GM21381 (cell line): ENCODE results near the gene KCNJ14.

Experiments
- ATAC-seq: cut with Tn5 transposase; IDR thresholded peaks from one replicate; pipeline ENCODE4 v1.9.1; 2021; ENCODE audit warnings: mild to moderate bottlenecking, moderate library complexity; ENCODE audit not compliant: unreplicated experiment

KCNJ14 gene

DNA sequence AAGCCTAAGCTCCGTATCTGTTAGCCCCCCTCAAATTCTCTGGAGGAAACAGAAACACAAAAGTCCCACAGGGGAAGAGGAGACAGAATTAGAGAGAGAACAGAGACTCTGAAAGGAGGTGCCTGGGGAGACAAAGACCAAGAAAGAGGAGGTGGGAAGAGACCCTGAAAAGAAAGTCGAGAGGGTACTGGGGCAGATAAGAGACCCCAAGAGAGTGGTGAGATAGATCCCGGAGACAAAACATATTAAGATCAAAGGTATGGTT is 10.5 kb upstream of the KCNJ14 start:
- no peak for ATAC-seq

DNA sequence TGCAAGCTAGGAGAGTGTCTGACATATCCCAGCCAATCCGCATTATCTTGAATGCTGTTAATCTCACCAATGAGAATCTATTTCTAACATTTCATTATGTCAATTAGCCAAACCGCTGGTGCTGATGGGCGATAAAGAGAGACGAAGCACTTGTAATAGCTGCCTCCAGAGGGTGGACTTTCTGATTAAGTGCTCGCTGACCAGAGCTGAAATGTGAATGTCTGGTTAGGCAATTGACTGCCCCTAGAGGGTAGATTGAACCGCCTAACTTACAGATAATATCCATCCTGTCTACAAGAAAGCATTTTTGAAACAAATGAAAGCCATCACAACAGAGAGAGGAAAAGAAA is 10.1 kb upstream of the KCNJ14 start:
- peak; percentile 12 for ATAC-seq

DNA sequence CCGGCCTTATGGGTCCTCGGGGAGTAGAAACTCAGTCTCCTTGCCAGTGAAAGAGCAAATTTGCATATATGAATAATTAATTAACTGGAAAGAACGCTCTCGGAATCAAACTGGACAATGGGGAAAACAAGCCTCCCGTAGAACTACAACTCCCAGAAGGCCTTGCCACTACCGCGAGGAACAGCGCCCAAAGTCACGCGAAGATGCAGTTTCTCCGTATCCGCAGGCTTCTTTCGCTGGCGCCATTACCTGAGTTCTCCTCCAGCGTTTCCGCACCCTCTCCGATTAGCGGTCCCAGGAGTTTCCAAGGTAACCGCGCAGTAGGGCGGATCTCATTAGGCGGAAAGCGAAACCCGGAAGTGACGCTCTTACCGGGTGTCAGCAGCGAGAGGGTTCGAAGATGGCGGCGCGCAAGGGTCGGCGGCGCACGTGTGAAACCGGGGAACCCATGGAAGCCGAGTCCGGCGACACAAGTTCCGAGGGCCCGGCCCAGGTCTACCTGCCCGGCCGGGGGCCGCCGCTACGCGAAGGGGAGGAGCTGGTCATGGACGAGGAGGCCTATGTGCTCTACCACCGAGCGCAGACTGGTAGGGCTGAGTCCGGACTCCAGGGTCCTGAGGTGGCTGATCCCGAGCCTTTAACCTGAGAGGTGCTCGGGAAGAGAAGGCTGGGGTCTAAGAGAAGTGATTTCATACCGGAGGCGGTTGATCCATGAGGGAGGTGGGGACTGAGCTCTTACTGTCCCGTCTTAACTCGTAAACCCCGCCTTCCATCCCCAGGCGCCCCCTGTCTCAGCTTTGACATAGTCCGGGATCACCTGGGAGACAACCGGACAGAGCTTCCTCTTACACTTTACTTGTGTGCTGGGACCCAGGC is 9.5 kb upstream of the KCNJ14 start, which contains the start of gene GRWD1:
GRWD1 (plus strand) TSS at position 378 of the 876 bp plus-strand sequence; CDS start at position 401, 23 bp downstream.
- ATAC-seq: peak; percentile 83

DNA sequence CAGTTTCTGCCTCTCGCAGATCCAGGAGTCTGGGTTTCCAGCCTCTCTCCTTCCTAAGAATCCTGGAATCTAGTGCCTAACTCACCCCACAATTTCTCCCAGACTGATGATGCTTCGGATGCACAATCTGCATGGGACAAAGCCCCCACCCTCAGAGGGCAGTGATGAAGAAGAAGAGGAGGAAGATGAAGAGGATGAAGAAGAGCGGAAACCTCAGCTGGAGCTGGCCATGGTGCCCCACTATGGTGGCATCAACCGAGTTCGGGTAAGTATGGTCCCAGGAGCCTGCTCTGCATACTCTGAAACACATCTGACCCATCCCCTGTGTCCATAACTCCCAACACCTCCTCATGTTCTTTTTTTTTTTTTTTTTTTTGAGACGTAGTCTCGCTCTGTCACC is 8.8 kb upstream of the KCNJ14 start:
- ATAC-seq: no peak

DNA sequence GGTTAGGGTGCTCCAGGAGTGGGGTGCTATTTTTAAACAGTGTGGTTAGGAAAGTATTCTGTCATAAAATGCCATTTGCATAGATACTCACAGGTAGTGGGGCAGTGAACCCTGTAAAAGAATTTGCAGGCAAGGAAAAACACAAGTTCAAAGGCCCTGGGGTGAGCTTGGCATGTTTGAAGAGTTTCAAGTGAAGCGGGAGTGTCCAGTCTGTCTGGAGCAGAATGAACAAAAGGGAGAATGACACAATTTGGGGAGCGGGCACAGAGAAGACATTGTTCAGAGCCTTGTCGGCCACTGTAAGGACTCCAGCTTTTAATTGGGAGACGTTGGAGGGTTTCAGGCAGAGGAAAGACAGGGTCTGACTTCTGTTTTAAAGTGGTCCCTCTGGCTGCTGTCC is 6.8 kb upstream of the KCNJ14 start:
- ATAC-seq: no peak

DNA sequence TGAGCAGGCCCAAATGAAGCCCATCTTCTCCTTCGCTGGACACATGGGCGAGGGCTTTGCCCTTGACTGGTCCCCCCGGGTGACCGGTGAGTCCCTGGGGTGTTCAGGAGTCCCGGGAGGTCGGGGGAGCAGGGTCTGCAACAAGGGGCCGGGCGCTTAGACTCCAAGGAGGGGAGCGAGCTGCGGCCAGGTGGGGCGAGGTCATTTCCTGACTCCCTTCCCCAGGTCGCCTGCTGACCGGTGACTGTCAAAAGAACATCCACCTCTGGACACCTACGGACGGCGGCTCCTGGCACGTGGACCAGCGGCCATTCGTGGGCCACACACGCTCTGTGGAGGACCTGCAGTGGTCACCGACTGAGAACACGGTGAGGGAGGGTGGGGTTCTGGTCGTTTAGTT is 4.9 kb upstream of the KCNJ14 start:
- ATAC-seq: no peak

DNA sequence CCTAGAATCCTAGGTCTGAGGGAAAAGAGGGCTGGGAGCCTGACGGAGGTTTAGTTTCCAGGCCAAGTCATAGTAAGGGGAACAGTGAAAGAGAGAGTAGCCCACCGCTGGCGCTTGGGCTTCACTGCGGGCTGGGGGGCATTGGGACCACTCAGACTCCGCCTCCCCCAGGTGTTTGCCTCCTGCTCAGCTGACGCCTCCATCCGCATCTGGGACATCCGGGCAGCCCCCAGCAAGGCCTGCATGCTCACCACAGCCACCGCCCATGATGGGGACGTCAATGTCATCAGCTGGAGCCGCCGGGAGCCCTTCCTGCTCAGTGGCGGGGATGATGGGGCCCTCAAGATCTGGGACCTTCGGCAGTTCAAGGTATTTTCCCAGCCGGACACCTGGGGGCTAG is 4.5 kb upstream of the KCNJ14 start:
- ATAC-seq: no peak

DNA sequence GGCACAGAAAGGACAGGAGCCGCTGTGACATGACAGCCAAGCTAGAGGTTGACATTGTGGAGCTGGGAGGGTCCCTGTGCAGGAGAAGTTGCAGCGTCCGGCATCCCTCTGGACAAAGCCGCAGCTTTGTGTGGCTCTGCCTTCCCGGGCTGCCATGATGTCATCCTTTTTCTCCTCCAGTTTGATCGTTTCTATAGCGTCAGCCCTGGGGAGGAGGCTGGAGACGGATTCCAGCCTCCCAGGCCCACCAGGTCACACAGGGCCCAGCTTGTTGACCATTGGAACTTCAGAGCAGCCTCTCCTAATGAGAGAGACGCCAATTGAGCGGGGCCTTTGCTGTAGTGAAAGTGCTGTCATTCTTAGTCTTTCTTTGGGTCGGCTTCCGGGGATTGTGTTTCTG is 3.8 kb upstream of the KCNJ14 start:
- no peak for ATAC-seq

DNA sequence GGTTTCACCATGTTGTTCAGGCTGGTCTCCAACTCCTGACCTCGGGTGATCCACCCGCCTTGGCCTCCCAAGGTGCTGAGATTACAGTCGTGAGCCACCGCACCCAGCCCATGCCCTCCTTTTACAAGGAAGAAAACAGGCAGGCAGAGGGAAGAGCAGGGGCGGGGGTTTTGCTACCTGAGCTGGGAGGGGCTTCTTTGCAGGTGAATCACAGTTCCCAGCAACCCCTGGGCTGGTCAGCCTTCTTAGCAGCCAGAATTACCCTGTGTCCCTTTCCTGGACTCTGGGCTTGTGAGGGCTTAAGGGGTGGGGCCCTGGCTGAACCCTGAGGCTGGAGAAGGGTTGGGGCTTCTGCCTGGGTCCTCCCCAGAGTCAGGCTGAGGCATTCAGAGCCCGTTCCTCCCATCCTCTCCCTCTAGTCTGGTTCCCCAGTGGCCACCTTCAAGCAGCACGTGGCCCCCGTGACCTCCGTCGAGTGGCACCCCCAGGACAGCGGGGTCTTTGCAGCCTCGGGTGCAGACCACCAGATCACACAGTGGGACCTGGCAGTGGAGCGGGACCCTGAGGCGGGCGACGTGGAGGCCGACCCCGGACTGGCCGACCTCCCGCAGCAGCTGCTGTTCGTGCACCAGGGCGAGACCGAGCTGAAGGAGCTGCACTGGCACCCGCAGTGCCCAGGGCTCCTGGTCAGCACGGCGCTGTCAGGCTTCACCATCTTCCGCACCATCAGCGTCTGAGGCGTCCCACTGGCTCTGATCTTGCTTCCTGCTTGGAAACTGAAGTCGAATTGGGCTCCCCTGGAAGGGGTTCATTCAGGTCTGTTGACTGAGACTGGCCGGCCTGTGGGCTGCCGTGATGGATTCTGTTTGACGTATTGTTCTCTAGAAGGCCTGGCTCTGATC is 2.8 kb upstream of the KCNJ14 start:
- ATAC-seq: no peak

DNA sequence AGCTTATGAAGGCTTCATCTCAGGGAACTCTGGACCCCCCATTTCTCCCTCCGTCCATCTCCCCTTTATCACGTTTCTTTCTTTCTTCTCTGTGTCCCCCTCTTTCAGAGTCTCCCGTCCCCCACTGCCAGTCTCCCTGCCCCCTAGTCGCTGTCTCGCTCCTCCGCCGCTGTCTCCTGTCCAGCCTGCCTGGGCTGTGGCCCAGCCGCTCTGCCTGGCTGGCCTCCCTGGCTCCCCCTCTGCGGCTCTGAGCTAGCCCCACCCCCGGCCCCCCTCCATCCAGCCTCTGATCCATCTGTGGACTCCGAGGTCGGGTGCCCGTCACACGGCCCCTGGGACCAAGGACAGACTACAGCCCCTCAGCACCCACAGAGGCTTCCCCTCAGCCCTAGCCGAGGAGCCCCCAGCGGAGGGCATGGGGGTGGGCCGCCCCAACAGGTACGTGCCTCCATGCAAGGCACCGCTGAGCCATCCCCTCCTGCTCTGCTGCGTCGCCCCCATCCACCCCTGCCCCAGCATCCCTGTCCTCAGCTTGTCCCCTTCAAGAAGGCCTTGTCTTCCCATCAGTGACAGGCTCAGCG is 1.1 kb upstream of the KCNJ14 start:
- ATAC-seq: no peak

DNA sequence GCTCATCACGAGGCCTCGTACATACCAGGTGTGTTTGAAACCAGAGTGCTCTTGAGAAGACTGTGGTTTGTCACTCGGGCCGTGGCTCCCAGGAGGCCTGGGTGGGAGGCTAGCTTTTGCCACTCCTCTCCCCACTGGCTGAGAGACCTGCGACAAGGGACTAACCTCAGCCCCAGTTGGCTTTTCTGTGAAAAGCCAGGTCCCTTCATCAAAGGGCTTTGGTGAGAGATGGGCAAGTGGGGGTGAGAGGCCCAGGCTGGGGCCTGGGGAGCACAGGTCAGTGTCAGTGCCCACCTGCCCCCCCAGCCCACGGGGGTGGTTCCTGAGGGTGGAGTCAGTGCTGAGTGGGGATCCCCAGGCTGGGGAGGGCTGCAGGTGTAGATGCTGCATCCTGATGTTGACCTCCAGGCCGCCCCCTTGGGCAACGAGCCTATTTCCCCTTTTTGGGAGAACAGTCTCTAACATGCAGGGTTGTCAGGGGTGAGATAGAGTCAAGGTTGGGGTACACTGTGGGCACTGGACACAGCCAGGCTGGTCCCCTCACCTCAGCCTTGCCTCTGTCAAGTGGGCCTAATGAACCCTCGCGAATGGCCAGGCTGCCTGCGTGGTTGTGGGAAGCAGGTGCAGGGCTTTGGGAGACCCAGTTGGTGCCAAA is 661 bp downstream of the KCNJ14 start:
- ATAC-seq: no peak

DNA sequence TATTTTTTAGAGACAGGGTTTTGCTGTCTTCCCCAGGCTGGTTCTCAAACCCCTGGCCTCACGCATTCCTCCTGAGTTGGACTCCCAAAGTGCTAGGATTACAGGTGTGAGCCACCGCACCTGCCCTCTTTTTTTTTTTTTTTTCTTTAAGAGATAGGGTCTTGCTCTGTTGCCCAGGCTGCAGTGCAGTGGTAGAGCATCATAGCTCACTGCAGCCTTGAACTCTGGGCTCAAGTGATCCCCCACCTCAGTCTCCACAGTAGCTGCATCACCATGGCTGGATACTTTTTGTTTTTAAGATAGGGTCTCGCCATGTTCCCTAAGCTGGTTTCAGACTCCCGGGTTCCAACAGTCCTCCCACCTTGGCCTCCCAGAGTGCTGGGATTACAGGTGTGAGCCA is 1.5 kb downstream of the KCNJ14 start:
- no peak for ATAC-seq

DNA sequence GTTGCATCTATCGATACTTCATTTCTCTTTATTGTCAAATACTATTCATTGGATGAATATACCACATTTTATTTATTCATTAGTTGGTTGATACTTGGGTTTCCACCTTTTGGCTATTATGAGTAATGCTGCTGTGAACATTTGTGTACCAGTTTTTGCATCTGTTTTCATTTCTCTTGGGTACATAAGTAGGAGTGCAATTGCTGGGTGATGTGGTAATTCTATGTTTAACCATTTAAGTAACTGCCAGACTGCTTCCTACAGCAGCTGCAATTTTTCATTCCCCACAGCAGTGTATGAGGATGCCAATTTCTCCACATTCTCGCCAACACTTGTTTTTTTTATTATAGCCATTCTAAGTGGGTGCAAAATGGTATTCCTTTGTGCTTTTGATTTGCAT is 2.6 kb downstream of the KCNJ14 start:
- no peak for ATAC-seq

DNA sequence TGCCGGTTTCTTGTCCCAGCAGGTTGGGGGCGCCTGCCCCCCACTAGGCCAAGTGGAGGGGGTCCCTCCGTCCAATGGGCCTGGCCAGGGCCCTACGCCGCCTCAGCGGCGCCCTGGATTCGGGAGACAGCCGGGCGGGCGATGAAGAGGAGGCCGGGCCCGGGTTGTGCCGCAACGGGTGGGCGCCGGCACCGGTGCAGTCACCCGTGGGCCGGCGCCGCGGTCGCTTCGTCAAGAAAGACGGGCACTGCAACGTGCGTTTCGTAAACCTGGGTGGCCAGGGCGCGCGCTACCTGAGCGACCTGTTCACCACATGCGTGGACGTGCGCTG is 6.2 kb downstream of the KCNJ14 start:
- no peak for ATAC-seq

DNA sequence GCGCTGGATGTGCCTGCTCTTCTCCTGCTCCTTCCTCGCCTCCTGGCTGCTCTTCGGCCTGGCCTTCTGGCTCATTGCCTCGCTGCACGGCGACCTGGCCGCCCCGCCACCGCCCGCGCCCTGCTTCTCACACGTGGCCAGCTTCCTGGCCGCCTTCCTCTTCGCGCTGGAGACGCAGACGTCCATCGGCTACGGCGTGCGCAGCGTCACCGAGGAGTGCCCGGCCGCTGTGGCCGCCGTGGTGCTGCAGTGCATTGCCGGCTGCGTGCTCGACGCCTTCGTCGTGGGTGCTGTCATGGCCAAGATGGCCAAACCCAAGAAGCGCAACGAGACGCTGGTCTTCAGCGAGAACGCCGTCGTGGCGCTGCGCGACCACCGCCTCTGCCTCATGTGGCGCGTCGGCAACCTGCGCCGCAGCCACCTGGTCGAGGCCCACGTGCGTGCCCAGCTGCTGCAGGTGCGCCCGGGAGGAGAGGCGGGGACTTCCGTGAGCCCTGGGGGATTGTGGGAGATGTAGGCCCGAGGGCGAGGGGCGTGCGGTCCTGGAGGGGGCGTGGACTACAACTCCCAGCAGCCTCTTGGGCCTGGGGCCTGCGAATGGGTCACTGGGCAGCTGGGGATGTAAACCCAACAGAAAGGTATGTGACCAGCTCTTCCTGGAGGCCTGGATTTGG is 6.7 kb downstream of the KCNJ14 start:
- ATAC-seq: no peak

DNA sequence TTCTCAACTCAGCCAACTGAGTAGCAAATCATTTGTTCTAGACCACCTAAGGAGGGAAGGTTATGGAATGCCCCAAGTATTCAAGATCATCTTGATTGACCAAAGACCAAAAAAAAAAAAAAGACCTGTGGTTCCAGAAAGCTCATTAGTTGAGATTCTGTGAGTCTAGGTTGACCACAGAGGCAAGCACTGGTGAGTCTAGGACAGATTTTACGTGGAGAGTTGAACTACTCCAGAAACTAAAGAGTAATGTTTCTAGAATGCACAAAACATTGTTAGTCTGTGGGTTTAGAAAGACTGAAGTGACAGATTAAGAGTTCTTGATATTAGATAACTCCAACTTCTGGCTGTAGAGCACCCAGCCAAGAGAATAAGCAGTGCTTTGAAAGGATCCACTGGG is 9.8 kb downstream of the KCNJ14 start:
- ATAC-seq: no peak

DNA sequence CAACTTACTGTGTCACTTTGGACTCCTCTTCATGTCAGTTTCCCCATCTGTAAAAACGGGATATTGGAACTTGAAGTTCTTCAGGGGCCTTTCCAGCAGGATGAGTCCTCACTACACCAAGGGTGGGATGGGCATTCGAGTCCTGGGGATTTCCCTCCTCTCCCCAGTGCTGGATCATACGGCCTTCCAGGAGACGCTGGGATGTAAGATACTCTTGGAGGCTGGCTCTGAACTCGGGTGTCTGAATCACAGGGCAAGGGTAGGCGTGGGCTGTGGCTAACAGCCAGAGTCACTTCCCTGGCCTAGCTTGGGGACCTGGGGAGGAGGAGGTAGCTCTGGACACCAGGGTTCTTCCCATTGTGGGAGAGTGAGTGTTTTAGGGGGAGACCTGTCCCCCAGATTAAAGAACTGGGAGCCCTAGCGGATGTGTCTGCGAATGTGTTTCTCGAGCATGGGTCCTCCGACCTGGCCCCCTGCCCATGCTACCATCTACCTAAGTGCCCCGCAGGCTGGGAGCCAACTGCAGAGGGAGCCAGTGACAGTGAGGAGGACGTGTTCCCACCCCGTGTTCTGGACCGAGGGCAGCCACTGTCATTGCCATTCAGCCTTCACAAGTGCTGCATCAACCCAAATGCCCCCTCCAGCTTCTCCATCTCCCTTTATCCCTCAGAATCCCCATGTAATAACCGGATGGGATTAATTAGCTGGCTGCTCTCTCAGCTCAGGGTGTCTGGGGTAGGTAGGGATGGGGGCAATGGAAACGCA is 11.4 kb downstream of the KCNJ14 start:
- no peak for ATAC-seq

DNA sequence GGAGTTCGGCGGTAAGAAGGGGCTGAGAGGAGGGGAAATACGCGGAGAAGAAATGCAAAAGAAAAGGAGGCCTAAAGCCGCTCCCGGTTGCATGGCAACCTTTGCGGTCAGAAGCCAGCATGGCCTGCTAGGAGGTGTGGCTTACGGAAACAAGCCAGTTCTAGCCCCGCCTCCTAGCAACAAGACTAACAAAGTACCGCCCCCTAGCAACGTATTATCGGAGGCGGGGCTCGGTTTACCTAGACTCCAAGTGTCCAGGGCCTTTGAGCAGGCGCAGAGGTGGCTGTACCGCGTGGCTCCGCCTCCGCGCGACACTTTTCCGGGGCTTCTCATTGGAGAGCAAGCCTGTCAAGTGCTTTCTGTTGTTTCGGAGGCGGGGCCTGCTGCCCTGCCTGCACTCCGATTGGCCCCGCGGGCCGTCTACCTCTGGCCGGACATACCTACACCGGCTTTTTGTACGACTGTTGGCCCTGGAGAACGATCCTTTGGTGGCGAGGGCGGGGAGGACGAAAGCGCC is 13.5 kb downstream of the KCNJ14 start:
- peak; percentile 90 for ATAC-seq

DNA sequence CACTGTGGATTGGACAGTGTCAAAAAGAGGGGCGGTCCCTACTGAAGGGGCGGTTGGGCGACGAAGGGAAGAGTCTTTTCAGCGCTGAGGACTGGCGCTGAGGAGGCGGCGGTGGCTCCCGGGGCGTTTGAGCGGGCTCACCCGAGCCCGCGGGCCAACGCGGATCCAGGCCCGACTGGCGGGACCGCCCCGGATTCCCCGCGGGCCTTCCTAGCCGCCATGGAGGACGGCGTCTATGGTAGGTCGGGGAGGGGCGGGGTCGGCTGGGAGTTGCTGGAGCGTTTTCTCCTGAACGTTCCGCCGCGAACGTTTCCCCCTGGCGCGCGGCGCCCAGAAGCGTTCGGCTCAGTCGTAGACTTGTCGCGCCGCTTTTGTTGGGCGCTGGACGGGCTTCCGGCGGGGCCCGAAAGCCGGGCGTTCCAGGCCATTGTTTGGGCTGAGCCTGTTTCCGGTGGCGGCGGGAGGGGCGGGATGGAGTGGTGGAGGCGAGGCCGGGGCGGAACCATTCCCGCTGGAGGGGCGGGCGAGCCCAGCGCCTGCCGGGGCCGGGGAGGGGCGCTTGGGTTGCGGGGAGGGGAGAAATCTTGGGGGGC is 14.0 kb downstream of the KCNJ14 start, which contains the start of gene CYTH2:
CYTH2 (plus strand) TSS at position 81 of the 593 bp plus-strand sequence; CDS start at position 220, 139 bp downstream.
- peak; percentile 24 for ATAC-seq
